Stomach (tissue), 4 donors: ENCODE data around the gene MAN2B1.

Experiments used
- CTCF ChIP-seq, 7 experiments: fragments of 450-650 bp in 4 of 7; fragments of 200-600 bp in 3 of 7; sonication (generic) in 3 of 7; IDR thresholded peaks; one replicate each; pipeline ENCODE4 v1.5.1; 2016 to 2019; ENCODE audit warnings: antibody characterized with exemption in 7 of 7, control low read depth in 2 of 7, mild to moderate bottlenecking in 1 of 7
- EP300 ChIP-seq: sonication (generic); formaldehyde crosslinking; IDR thresholded peaks from one replicate; pipeline ENCODE4 v1.6.1; 2017; ENCODE audit warnings: antibody characterized with exemption
- POLR2AphosphoS5 ChIP-seq, 3 donors: sonication (generic); formaldehyde crosslinking; IDR thresholded peaks; one replicate each; pipeline ENCODE4 v1.6.1; 2016; ENCODE audit warnings: antibody characterized with exemption in 3 of 3

GRCh38 chr19:12638611-12639182, 27.8 kb downstream of the MAN2B1 start:
- TF ChIP-seq CTCF (IDR thresholded peaks at IDR 0.05) (no peak), POLR2AphosphoS5 (IDR thresholded peaks at IDR 0.05) (no peak), EP300 (no peak)
